ENCODE measurements around the gene MORN5. TPM values are rescaled to one million over a fixed set of nuclear protein-coding genes. Genes with fewer than 3 reads are reported as not detected.

MORN5 gene
- polyA plus RNA-seq, 1 donor from 2014 or later: not detected

GRCh38 chr9:122140368-122141193 lies 19.1 kb upstream of the MORN5 start:
- peaks cover 25% of the 10 kb centered on the region for H3K27me3 ChIP-seq (ENCODE audit: insufficient read depth, low read depth, low read length)
- TF ChIP-seq CTCF (IDR thresholded peaks at IDR 0.05; ENCODE audit: poor library complexity, severe bottlenecking) (no peak), TAF1 (IDR thresholded peaks at IDR 0.05; ENCODE audit: low read depth) (no peak), EZH2 (IDR thresholded peaks at IDR 0.05; ENCODE audit: borderline replicate concordance, insufficient read depth, low read length, poor library complexity, severe bottlenecking) (no peak), POLR2AphosphoS5 (IDR thresholded peaks at IDR 0.05) (no peak), SMC3 (conservative IDR thresholded peaks at IDR 0.05; ENCODE audit: poor library complexity) (no peak), REST (IDR thresholded peaks at IDR 0.05; ENCODE audit: borderline replicate concordance) (no peak), RAD21 (conservative IDR thresholded peaks at IDR 0.05) (no peak), EP300 (conservative IDR thresholded peaks at IDR 0.05; ENCODE audit: poor library complexity, severe bottlenecking) (no peak), MXI1 (conservative IDR thresholded peaks at IDR 0.05; ENCODE audit: poor library complexity, severe bottlenecking) (no peak)
- no peak overlapping the region for H3K4me2 ChIP-seq (ENCODE audit: low read length)
- H3K79me2 ChIP-seq (replicated peaks; ENCODE audit: insufficient read depth, low read length): no peaks in the 10 kb centered on the region
- no peak overlapping the region for H3K9ac ChIP-seq (ENCODE audit: low read length)
- no peaks in the 10 kb centered on the region for H3K9me2 ChIP-seq (ENCODE audit: insufficient read depth, low read length)
- H2AFZ ChIP-seq (ENCODE audit: low read depth, low read length): no peak overlapping the region
- no peak overlapping the region for H3K27ac ChIP-seq (ENCODE audit: low read length)
- H3K9me3 ChIP-seq (ENCODE audit: low read length): no peaks in the 10 kb centered on the region
- H3F3A ChIP-seq (ENCODE audit: insufficient read depth, low read length, poor library complexity, severe bottlenecking): no peaks in the 10 kb centered on the region
- no peaks in the 10 kb centered on the region for H4K20me1 ChIP-seq (ENCODE audit: insufficient read depth)
- no peak overlapping the region for H3K4me3 ChIP-seq (ENCODE audit: low read length)
- H3K36me3 ChIP-seq (ENCODE audit: insufficient read depth, low read length): peaks cover 10% of the 10 kb centered on the region

- Histone ChIP-seq H4K20me1 (ENCODE audit: insufficient read depth) (no peaks in the 10 kb centered on the region), H3F3A (ENCODE audit: insufficient read depth, low read length, poor library complexity, severe bottlenecking) (no peaks in the 10 kb centered on the region), H3K9me3 (ENCODE audit: low read length) (no peaks in the 10 kb centered on the region), H3K9ac (ENCODE audit: low read length) (no peak overlapping the region), H3K36me3 (ENCODE audit: insufficient read depth, low read length) (peaks cover 10% of the 10 kb centered on the region), H3K79me2 (replicated peaks; ENCODE audit: insufficient read depth, low read length) (no peaks in the 10 kb centered on the region), H3K9me2 (ENCODE audit: insufficient read depth, low read length) (no peaks in the 10 kb centered on the region), H3K27ac (ENCODE audit: low read length) (no peak overlapping the region), H3K27me3 (ENCODE audit: insufficient read depth, low read depth, low read length) (peaks cover 17% of the 10 kb centered on the region), H3K4me2 (ENCODE audit: low read length) (no peak overlapping the region), H2AFZ (ENCODE audit: low read depth, low read length) (no peak overlapping the region), H3K4me3 (ENCODE audit: low read length) (no peak overlapping the region)
- TF ChIP-seq EZH2 (IDR thresholded peaks at IDR 0.05; ENCODE audit: borderline replicate concordance, insufficient read depth, low read length, poor library complexity, severe bottlenecking): no peak
- TF ChIP-seq RAD21 (conservative IDR thresholded peaks at IDR 0.05): no peak
- TF ChIP-seq CTCF (IDR thresholded peaks at IDR 0.05; ENCODE audit: poor library complexity, severe bottlenecking): no peak
- no peak for TF ChIP-seq TAF1 (IDR thresholded peaks at IDR 0.05; ENCODE audit: low read depth)
- TF ChIP-seq SMC3 (conservative IDR thresholded peaks at IDR 0.05; ENCODE audit: poor library complexity): no peak
- TF ChIP-seq EP300 (conservative IDR thresholded peaks at IDR 0.05; ENCODE audit: poor library complexity, severe bottlenecking): no peak
- TF ChIP-seq MXI1 (conservative IDR thresholded peaks at IDR 0.05; ENCODE audit: poor library complexity, severe bottlenecking): no peak
- TF ChIP-seq POLR2AphosphoS5 (IDR thresholded peaks at IDR 0.05): no peak
- TF ChIP-seq REST (IDR thresholded peaks at IDR 0.05; ENCODE audit: borderline replicate concordance): no peak
These were observed 18.0 kb upstream of the MORN5 start for GRCh38 chr9:122141671-122142070.

Data from neural cell (in vitro differentiated cells).